AG20443 (cell line): ENCODE measurements around the gene LGALS1.
"Not testable (repeated sequence)": the region's sequence is repeated elsewhere in the genome, so short reads cannot be mapped to it uniquely, and the experiment has no call there.

Source experiments
- DNase-seq: peaks from one replicate; pipeline ENCODE4 v3.0.0; 2012; ENCODE audit warnings: low spot score, mixed read lengths

LGALS1 gene

DNA sequence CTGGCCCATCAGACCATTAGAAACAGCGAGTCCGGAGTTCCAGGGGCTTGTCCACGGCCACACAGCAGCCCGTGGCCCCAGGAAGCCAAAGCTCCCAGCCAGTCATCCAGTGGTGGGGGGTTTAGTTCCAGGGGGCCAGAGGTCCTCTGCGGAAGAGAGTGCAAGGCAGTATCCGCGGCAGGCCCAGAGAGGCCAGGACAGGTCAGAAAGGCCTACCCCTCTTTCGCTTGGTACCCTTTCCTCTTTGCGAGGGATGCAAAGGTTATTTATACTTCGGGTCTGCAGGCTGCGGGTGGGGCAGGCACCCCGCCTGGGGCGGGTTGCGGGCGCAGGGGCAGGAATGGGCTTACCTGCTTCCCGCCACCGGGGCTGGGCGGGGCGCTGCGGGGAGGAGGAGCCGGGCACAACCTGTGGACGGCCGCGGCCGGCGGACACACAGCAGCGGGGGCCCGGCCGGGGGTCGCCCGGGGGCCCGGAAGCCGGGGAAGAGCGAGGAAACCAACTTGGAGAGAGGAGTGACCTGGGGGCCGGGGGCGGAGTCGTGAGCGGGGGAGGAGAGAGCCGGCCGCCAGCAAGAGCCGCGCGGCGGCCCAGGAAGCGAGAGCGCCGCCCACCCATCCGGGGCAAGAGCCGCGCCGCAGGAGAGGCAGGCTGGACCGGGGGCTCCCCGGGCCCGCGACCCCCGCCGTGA, 36.2 kb upstream of the LGALS1 start, which contains the start of gene SH3BP1:
TSS of gene SH3BP1 (plus strand) at position 600 of the 691 bp plus-strand sequence. CDS start 119 bp downstream, outside the sequence.
- peak; percentile 71 for DNase-seq

DNA sequence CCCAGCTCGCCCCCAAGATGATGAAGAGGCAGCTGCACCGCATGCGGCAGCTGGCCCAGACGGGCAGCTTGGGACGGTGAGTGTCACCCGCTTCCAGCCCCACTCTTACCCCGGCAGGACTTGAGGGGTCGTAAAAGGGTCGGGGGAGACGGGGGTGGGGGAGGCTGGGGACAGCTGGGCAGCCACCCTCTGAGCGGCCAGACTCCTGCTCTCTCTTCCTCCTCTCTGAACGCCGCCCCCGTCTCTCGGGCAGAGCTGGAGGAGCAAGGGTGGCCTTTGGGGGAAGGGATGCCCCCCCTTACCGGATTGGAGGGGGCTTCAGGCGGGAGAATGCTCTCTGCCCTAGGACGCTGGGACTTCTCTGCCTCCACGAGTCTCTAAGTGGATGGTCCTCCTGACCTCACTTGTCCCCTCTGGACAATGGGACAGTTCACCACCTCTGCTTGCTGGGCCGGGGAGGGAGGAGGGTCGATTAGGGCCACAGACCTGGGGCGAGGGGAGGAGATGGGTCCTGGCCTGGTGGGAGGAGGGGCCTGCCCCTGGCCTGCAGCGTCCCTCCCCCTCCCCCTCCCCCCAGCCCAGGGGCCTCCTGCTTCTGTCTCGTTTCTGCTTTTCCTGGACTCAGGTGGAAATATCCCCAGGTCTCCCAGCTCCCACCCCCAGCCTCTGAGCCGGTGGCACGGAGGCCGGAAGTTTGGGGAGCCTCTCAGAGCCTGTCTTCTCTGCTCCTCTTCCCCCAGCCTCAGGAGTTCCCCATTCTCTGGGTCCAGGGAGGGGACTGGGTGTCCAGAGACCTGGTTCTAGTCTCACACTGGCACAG, 35.5 kb upstream of the LGALS1 start:
- DNase-seq = peak; percentile 9

DNA sequence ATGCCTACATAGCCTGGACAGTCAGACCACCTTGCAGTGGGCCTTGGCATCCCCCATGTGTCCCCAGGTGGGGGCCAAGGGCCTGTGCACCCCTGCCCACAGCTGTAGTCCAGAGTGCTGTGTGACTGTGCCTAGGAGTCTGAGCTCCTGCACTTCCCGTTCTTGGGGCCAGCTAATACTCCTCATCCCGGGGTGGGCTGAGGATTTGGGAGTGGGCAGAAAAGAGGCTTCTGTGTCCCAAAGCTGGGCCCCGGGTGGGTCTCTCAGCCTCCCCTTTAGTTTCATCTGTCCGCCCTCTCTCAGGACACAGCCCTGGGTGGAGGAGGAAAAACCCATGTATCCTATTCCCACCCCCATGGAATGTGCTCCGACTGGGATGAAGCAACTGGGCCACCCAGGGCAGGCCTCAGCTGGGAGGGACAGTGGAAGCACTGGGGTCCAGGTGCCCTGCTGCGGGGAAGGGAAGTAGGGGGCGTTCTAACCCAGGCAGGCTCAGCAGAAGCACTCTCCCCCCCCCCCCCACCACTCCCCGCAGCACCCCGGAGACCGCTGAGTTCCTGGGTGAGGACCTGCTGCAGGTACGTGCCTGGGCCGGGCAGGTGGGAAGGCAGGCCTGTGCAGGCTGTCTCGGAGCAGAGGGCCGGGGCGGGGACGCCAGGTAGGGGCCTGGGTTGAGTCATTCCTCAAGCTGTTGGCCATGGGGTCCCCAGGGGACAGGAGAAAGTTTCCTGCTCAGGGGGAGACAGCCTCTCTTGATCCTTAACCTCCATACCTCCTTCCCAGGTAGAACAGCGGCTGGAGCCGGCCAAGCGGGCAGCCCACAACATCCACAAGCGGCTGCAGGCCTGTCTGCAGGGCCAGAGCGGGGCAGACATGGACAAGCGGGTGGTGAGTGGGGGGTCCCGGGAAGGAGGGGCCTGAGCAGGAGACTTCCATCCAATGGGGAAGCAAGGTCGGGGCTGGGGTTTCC, 34.6 kb upstream of the LGALS1 start:
- no peak for DNase-seq

DNA sequence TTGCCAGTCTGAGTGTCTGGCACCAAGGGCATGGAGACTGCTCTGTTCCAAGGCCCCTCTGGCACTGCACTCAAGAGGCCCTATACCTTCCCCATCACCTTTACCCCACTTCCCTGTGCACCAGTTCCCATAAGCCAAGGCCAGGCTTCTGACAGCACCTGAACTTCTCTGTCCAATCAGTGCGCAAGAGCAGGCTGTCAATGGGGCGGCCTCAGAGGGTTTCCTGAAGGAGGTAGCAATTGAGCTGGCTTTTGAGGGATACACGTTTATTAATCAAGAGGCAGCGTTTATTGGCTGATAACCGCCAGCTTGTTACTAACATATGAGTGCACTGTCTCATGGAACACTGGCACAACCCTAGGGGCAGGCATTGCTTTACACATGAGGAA, 33.9 kb upstream of the LGALS1 start:
- no peak for DNase-seq

DNA sequence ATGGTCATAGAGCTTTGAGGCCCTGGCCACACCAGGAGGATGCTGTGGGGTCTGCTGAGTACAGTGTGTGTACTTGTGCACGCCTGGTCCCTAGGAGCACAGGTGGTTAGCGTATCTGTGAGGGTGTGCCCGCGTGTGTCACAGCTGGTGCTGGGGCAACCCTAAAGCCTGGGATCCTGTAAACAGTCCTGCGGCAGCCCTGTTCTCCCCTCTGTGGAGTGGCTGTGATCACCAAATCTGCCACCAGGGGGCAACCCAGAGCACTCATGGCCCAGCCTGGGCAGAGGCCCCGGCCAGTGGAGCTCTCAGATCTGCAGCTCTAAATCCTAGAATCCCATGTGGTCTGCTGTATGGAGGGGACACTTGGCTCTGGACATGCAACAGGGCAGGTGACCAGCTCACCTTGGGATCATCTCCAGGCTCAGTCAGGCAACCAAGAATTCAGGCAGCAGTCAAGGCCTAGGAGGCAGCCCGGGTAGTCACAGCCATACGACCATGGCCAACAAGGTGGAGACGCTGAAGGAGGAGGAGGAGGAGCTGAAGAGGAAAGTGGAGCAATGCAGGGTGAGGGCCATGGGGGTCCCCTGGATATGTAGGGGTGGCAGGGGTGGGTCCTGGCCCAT, 32.1 kb upstream of the LGALS1 start:
- peak; percentile 92 for DNase-seq

DNA sequence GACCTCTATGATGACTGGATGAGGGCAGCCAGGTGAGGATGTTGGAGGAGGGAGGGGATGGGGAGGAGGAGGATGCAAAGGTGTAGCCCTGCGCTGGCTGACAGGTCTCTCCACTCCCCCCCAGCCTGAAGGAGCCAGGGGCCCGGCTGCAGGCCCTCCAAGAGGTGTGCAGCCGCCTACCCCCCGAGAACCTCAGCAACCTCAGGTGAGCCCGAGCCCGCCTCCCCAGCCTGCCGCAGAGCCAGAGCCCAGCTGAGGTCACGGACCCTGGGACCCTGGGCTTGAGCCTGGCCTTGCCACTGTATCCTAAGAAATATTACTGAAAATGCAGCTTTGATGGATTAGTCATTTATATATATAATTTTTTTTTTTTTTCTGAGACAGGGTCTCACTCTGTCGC, 28.1 kb upstream of the LGALS1 start:
- DNase-seq = no peak

DNA sequence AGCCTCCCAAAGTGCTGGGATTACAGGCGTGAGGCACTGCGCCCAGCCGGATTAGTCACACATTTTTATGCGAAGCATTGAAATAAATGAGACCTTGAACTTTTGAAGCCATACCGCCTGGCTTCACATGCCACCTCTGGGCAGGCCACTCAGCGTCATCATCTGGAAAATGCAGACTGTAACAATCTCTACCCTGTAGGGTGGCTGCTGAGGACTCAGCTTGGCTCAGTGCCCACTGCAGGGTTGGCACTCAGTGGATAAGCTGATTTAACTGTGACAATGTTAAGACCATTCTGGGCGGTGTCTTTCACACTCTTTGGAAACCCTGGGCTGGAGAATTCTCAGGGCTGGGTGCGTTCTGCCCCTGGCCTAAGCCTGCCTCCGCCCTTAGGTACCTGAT, 27.5 kb upstream of the LGALS1 start:
- DNase-seq = no peak

DNA sequence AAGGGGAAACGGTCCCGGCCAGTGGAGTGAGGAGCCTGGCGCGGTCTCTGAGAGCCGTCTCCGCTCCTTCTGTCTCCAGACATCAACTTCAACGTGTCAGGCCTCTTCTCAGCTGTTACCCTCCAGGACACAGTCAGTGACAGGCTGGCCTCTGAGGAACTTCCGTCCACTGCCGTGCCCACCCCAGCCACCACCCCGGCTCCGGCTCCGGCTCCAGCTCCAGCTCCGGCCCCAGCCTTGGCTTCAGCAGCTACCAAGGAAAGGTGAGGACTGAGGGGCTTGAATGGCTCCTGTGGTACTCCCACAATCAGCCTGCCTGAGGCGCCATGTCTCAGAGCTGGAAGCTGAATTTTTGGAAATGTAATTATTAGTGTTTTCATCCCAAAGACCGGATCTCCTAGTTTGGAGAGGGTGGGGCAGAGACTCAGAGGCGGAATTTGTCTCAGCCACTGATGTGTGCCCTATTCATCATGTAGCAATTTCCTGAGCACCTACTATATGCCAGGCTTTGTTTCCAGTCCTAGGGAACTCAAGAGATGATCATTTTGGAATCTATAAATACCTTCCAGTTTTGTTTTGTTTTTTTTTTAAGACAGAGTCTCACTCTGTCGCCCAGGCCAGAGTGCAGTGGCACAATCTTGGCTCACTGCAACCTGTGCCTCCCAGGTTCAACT, 24.8 kb upstream of the LGALS1 start:
- DNase-seq = no peak

DNA sequence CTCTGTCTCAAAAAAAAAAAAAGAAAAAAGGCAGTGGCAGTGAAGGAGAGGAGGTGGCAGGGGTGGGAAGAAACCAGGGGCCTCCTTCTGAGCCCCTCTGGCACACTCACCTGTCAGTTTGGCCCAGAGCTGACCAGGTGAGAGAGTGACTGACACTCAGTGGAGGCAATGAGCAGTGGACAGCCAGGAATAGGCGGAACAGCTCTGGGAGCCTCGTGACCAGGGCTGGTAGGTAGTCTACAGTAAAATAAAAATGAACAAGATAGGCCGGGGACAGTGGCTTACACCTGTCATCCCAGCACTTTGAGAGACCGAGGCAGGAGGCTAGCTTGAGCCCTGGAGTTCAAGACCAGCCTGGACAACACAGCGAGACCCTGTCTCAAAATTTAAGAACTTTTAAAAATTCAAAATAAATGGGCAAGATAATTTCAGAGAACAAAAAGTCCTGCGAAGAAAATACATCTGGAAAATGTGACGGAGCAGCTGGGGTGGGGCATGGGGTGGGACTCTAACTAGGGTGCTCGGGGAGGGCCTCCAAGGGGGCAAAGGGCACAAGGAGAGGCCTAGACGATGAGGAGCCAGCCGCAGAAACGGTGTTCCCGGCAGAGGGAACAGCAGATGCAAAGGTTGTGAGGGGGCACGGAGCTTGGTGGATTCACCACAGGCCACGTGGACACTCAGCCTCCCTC, 20.7 kb upstream of the LGALS1 start:
- DNase-seq = no peak

DNA sequence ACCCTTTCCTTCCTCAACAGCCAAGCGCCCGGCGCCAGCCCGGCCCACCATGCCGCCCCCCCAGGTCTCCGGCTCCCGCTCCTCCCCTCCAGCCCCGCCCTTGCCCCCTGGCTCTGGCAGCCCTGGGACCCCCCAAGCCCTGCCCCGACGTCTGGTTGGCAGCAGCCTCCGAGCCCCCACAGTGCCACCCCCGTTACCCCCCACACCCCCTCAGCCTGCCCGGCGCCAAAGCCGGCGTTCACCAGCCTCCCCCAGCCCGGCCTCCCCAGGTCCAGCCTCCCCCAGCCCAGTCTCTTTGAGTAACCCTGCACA, 20.2 kb upstream of the LGALS1 start:
- no peak for DNase-seq

DNA sequence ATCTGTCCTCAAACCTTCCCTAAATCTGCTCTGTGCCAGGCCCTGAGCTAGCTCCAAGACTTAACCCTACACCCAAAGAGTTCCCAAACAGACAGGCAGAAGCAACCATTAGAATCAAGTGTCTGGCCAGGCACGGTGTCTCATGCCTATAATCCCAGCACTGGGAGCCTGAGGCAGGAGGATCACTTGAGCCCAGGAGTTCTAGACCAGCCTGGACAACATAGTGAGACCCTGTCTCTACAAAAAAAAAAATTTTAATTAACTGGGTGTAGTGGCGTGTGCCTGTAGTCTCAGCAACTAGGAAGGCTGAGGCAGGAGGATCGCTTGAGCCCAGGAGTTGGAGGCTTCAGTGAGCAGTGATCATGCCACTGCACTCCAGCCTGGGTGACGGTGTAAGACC, 18.9 kb upstream of the LGALS1 start:
- DNase-seq = not testable (repeated sequence)

DNA sequence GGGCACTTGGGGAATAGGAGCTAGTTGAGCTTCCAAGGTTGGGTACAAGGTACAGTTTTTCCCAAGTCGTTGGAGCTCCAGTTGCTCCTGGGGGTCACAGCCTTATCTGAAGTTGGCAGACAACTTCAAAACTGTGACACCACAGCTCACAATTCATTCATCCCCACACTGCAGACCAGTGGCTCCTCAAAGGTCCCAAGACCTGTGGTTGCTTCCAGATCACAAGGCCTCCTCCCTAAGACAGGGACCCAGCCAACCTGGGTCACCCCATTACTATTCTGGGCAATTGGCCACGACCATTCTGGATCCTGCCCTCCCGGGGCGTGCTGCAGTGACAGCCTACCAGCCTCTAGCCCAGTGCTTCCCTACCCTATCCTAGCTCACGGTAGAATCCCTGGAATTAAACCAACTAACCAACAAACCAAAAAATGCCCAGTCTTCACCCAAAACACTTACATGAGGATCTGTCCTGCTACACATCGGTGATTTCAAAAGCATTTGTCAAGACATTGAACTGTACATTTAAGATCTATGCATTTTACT, 17.8 kb upstream of the LGALS1 start:
- peak; percentile 40 for DNase-seq

DNA sequence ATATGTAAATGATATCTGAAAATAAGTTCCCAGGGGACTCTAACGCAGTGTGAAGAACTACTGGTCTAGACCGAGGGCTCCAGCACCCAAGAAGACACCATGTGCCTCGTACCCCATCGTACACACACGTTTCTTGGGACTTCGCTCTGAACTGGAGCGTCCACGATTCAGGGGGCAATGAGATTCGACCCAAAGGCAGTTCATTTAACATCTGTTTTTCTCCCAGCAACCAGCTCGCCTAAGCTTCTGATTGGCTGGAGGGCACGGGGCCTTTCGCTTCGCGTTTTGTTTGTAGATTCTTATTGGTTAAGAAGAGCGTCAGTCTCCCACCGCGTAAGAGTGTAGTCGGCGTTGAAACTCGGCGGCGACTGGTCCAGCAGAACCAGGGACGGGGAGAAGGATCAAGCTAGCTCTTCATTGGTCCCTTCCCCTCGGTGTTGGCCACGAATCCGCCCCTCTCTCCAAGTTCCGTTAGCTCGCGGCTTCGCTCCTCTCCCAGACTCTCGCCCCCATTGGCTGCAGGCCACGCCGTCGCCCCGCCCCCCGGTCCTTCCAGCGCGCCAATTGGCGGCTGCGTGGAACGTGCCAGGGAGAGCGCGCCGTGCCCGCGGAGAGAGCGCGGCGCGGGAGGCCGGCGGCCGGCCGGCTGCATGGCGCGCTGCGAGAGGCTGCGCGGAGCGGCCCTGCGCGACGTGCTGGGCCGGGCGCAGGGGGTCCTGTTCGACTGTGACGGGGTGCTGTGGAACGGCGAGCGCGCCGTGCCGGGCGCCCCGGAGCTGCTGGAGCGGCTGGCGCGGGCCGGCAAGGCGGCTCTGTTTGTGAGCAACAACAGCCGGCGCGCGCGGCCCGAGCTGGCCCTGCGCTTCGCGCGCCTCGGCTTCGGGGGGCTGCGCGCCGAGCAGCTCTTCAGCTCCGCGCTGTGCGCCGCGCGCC, 17.0 kb upstream of the LGALS1 start, which contains the start of gene PDXP:
TSS of gene PDXP (plus strand) at position 591 of the 933 bp plus-strand sequence. CDS start at position 651, 60 bp downstream.
- DNase-seq = peak; percentile 97

DNA sequence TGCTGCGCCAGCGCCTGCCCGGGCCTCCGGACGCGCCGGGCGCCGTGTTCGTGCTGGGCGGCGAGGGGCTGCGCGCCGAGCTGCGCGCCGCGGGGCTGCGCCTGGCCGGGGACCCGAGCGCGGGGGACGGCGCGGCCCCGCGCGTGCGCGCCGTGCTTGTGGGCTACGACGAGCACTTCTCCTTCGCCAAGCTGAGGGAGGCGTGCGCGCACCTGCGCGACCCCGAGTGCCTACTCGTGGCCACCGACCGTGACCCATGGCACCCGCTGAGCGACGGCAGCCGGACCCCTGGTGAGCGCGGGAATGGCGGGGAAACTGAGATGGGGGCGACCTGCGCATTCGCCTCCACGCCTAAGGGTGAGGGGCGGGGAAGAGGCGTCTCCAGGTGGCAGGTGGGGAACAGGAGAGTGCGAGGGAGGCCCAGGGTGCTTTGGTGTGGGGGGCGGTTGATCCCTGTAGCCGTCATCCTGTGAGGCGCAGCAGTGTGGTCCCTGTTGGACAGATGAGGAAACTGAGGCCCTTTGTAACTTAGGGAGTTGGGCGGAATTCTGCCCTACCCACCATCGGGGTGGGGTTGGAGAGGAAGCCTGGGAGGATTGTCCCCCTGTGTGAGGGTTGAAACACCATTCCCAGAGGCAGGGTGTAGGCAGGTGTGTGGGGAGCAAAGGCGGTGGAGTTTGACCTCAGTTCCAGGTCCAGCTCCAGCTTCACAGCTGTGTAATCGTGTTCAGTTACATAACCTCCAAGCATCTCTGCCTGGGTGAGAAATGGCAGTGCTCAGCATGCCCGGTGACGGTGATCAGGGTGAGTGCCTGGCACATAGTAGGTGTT, 16.2 kb upstream of the LGALS1 start:
- no peak for DNase-seq

DNA sequence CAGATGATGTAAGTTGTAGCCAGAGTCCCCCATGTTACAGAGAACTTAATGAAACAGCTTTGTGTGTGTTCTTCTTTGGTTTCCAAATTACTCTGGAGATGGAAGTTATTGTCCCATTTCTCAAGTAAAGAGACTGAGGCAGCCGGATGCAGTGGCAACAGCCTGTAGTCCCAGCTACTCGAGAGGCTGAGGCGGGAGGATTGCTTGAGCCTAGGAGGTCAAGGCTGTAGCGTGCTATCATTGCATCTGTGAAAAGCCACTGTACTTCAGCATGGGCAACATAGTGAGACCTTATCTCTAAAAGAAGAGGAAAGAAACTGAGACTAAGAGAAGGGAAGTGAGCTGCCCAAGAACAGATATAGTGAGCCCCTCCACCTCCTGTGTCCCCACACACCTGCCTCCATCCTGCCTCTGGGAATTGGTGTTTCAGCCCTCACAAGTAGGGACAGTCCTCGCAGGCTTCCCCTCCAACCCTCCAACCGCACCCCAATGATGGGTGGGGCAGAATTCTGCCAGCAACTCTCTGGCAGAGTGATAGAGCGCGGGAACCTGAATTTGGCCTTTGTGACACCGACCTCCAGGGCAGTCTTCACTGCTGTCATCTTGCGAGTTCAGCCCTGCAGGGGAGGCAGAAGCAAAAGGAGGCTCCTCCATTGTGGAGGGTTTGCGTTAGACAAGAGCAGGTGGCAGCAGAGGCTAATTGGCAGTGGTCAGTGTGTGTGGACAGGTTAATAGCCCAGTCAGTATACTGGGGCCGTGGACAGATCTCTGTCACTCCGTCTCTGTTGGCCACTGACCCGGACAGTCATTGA, 15.3 kb upstream of the LGALS1 start:
- no peak for DNase-seq

DNA sequence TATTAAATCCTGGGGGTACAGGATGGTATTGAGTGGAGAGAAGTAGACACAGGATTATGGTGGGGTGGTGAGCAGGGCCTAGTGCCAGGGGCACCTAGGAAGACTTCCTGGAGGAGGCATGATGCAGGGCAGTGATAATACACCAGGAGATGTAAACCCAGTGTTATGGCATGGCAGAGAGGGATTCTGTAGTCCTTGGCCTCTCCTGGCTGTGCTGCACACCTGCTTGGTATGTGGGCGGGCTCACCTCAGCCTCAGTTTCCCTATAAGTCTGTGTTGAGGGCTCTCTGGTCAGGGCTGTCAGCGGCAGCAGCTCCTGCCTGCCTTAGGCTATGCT, 14.8 kb upstream of the LGALS1 start:
- no peak for DNase-seq

DNA sequence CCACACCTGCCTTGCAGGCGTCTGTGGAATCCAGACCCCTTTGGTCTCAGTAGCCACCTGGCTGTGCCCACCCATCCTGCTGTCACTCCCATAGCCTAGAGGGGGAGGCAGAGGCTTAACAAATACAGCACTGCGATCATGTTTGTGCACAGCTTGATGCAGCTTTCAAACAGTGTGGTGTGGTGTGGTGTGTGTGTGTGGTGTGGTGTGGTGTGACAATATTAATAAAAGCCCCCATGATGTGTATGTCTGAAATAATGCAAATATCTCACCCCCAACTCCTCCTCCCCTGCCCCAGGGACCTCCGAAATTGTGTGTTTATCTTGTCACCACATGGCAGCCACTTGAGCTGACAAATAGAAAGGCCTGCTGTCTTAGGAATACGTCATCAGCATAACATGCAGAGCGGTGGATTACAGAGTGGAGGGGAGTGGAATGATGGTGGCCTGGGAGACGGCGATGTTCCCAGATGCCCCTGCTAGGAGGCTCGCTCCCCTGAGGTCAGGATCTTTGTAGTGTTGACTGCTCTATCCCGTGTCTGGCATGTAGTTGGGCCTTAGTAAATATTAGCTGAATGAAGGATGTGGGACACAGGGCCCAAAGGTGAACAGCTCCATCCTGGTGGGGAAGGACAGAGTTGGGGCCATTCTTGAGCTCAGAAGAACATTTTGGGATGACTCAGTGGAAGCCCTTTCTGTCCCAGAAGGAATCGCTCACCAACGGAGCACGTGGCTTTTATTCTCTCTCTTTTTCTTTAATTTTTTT, 14.1 kb upstream of the LGALS1 start:
- DNase-seq = peak; percentile 64
